ENCODE measurements around the gene PINLYP.

GRCh38 chr19:43541920-43542650 is 33.5 kb upstream of the PINLYP start:
- TF ChIP-seq PKNOX1 (IDR thresholded peaks at IDR 0.05): no peak
- TF ChIP-seq SP1 (IDR thresholded peaks at IDR 0.05): no peak
- no peak for TF ChIP-seq FOXM1 (IDR thresholded peaks at IDR 0.05; ENCODE audit: borderline replicate concordance)
- TF ChIP-seq LEF1 (IDR thresholded peaks at IDR 0.05; ENCODE audit: borderline replicate concordance): no peak
- no peak for TF ChIP-seq ZNF384 (IDR thresholded peaks at IDR 0.05)
- no peak for TF ChIP-seq SUZ12 (IDR thresholded peaks at IDR 0.05)
- TF ChIP-seq ARNT (IDR thresholded peaks at IDR 0.05): no peak
- TF ChIP-seq BHLHE40 (IDR thresholded peaks at IDR 0.05; ENCODE audit: borderline replicate concordance): no peak
- no peak for TF ChIP-seq NFRKB (IDR thresholded peaks at IDR 0.05)
